ENCODE measurements around the gene VASP. TPM values are rescaled to one million over a fixed set of nuclear protein-coding genes. Genes with fewer than 3 reads are reported as not detected.

The VASP gene
- total and polyA plus RNA-seq, 9 of the 15 experiments (the other 6 are each of a cell fraction or from before 2014, with no cell fraction given), result 16.7 to 261 (median 112) TPM

GRCh38 chr19:45499196-45500180 lies 7.8 kb upstream of the VASP start:
- DNase-seq (ENCODE audit: extremely low read depth in 1 of 4, low spot score in 3 of 4) (peak; percentile 70 to 90 (median 74)), FAIRE-seq (peak; percentile 95), ATAC-seq (peak; percentile 84)
- peak overlapping the region; percentile 79 for H2AFZ ChIP-seq (ENCODE audit: low read depth, low read length)
- H3K27me3 ChIP-seq (ENCODE audit: control insufficient read depth in 2 of 2, insufficient read depth in 2 of 2, low read length in 2 of 2), result peaks cover 3 to 13% of the 10 kb centered on the region in 2 experiments; a peak in 3 of 5 replicates
- H3K4me3 ChIP-seq, result no peak overlapping the region
- peaks cover 15 to 60% of the 10 kb centered on the region in 2 experiments; a peak in 4 of 5 replicates for H3K4me1 ChIP-seq (replicated peaks in 1 of 2; ENCODE audit: control insufficient read depth in 2 of 2, insufficient read depth in 2 of 2, low read length in 2 of 2)
- peak overlapping the region; percentile 68 for H3K4me2 ChIP-seq (ENCODE audit: insufficient read depth, low read length)
- CTCF ChIA-PET (ENCODE audit: low intra/inter-chr PET ratio), result no interaction called here
- TSS peak; percentile 55 for BruUV-seq (replicated peaks)
- H3K79me2 ChIP-seq (ENCODE audit: control insufficient read depth, insufficient read depth, low read length), result no peaks in the 10 kb centered on the region
- no peaks in the 10 kb centered on the region for H3K9me3 ChIP-seq (replicated peaks; ENCODE audit: control insufficient read depth, insufficient read depth, low read depth, low read length)
- intact Hi-C loops (cut with micrococcal nuclease), result no loop called here
- peak overlapping the region in 1 of 2 experiments; percentile 79; a peak in 2 of 4 replicates for H3K9ac ChIP-seq (ENCODE audit: insufficient read depth in 1 of 2, low read depth in 2 of 2, low read length in 2 of 2)
- no peaks in the 10 kb centered on the region for H4K20me1 ChIP-seq (replicated peaks; ENCODE audit: control insufficient read depth, insufficient read depth, low read length)
- no peaks in the 10 kb centered on the region for H3K36me3 ChIP-seq (ENCODE audit: control insufficient read depth, insufficient read depth, low read length)
- 39% methylated on average over 37 of the region's 37 CpGs for WGBS (ENCODE audit: insufficient coverage, low coverage, missing lambda C conversion rate)
- POLR2A ChIA-PET, result interaction anchor here (0.6 to 1.8 kb wide), 5 partner anchors 14 to 299 kb away, joined by 3 to 7 read pairs (median 3); no protein-coding TSS in a partner anchor
- H3K27ac ChIP-seq (ENCODE audit: extremely low read depth, low read depth, low read length), result no peak overlapping the region; the same call in 2 of the 3 replicates
- H3K9me1 ChIP-seq (ENCODE audit: control insufficient read depth, insufficient read depth, low read length), result no peaks in the 10 kb centered on the region
- in situ Hi-C loops (cut with MboI), result no loop called here
- no peak for TF ChIP-seq TAF1 (IDR thresholded peaks at IDR 0.05; ENCODE audit: control insufficient read depth, extremely low read depth, insufficient read depth, low read length, severe bottlenecking)
- TF ChIP-seq DDX20 (tag; IDR thresholded peaks at IDR 0.05; ENCODE audit: low read depth), result no peak
- TF ChIP-seq ZBTB26 (CRISPR knock-in tag; IDR thresholded peaks at IDR 0.05), result no peak
- TF ChIP-seq CHD1 (IDR thresholded peaks at IDR 0.05; ENCODE audit: low read length), result no peak
- peak; percentile 28; the same call in 1 of the 2 replicates for TF ChIP-seq PRMT5 (CRISPR knock-in tag; IDR thresholded peaks at IDR 0.05)
- TF ChIP-seq FOXK1 (CRISPR knock-in tag; IDR thresholded peaks at IDR 0.05; ENCODE audit: borderline replicate concordance), result no peak
- no peak for TF ChIP-seq ZNF277 (CRISPR knock-in tag; IDR thresholded peaks at IDR 0.05; ENCODE audit: borderline replicate concordance)
- peak; percentile 96 for TF ChIP-seq ZBTB33 (CRISPR knock-in tag; IDR thresholded peaks at IDR 0.05)
- no peak for TF ChIP-seq SREBF1 (IDR thresholded peaks at IDR 0.05; ENCODE audit: borderline replicate concordance, low read depth, low read length)
- TF ChIP-seq, protein P1, sequence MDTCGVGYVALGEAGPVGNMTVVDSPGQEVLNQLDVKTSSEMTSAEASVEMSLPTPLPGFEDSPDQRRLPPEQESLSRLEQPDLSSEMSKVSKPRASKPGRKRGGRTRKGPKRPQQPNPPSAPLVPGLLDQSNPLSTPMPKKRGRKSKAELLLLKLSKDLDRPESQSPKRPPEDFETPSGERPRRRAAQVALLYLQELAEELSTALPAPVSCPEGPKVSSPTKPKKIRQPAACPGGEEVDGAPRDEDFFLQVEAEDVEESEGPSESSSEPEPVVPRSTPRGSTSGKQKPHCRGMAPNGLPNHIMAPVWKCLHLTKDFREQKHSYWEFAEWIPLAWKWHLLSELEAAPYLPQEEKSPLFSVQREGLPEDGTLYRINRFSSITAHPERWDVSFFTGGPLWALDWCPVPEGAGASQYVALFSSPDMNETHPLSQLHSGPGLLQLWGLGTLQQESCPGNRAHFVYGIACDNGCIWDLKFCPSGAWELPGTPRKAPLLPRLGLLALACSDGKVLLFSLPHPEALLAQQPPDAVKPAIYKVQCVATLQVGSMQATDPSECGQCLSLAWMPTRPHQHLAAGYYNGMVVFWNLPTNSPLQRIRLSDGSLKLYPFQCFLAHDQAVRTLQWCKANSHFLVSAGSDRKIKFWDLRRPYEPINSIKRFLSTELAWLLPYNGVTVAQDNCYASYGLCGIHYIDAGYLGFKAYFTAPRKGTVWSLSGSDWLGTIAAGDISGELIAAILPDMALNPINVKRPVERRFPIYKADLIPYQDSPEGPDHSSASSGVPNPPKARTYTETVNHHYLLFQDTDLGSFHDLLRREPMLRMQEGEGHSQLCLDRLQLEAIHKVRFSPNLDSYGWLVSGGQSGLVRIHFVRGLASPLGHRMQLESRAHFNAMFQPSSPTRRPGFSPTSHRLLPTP (IDR thresholded peaks at IDR 0.05; ENCODE audit: borderline replicate concordance, extremely low read depth, insufficient read length), result no peak
- no peak for TF ChIP-seq ZNF140 (CRISPR knock-in tag; IDR thresholded peaks at IDR 0.05)
- no peak for TF ChIP-seq HIVEP1 (CRISPR knock-in tag; IDR thresholded peaks at IDR 0.05)

All from K562 (cell line).